Measurements from ENCODE around the gene PNPLA7. TPM values are rescaled to one million over a fixed set of nuclear protein-coding genes. Genes with fewer than 3 reads are reported as not detected.
"Not testable (repeated sequence)": the region's sequence is repeated elsewhere in the genome, so short reads cannot be mapped to it uniquely, and the experiment has no call there.

PNPLA7 gene
- 10 to 100 TPM in 1 of 4 donors, 1 to 10 TPM in 2, under 1 TPM in 1; 0.26 to 25.7 (median 3.4) TPM for total RNA-seq

GRCh38 chr9:137550231-137550621, at the start of gene PNPLA7:
PNPLA7 (minus strand) TSS chr9:137550402; CDS start chr9:137550197, 205 bp downstream.
- H3K27me3 ChIP-seq = no peaks in the 10 kb centered on the region
- H3K4me1 ChIP-seq = peaks cover 0 to 5% of the 10 kb centered on the region in 2 donors
- no peaks in the 10 kb centered on the region for H3K9me3 ChIP-seq
- no peaks in the 10 kb centered on the region for H3K36me3 ChIP-seq
- intact Hi-C loops (cut with DNase I; ENCODE audit: low total_unique reads) = no loop called here
- DNase-seq = peak; percentile 84 to 87
- TF ChIP-seq CTCF (IDR thresholded peaks at IDR 0.05) (no peak), POLR2A (IDR thresholded peaks at IDR 0.05) (peak in 1 of 2 donors; percentile 19)
- peak within 1 kb of the TSS; percentile 86 to 87 for H3K27ac ChIP-seq
- peak within 1 kb of the TSS; percentile 63 to 76 for H3K4me3 ChIP-seq

GRCh38 chr9:137598943-137599342, 48.7 kb upstream of the PNPLA7 start:
- H3K9me3 ChIP-seq = no peaks in the 10 kb centered on the region
- H3K36me3 ChIP-seq = no peaks in the 10 kb centered on the region
- no peaks in the 10 kb centered on the region for H3K4me1 ChIP-seq
- H3K4me3 ChIP-seq = no peak overlapping the region
- TF ChIP-seq POLR2A (IDR thresholded peaks at IDR 0.05) = no peak
- no peak for TF ChIP-seq CTCF (IDR thresholded peaks at IDR 0.05)
- no peak for DNase-seq
- no peaks in the 10 kb centered on the region for H3K27me3 ChIP-seq
- no peak overlapping the region for H3K27ac ChIP-seq
- intact Hi-C loops (cut with DNase I; ENCODE audit: low total_unique reads) = no loop called here

GRCh38 chr9:137596577-137596976, 46.4 kb upstream of the PNPLA7 start:
- H3K4me1 ChIP-seq; intact Hi-C loops (cut with DNase I; ENCODE audit: low total_unique reads); H3K27ac ChIP-seq; H3K36me3 ChIP-seq; H3K4me3 ChIP-seq; H3K27me3 ChIP-seq; H3K9me3 ChIP-seq; DNase-seq: not testable (repeated sequence)

GRCh38 chr9:137593176-137593575, 43.0 kb upstream of the PNPLA7 start:
- Histone ChIP-seq H3K27me3 (no peaks in the 10 kb centered on the region), H3K27ac (no peak overlapping the region), H3K4me1 (peaks cover 0 to 9% of the 10 kb centered on the region in 2 donors), H3K9me3 (no peaks in the 10 kb centered on the region), H3K4me3 (no peak overlapping the region), H3K36me3 (no peaks in the 10 kb centered on the region)
- DNase-seq = no peak
- intact Hi-C loops (cut with DNase I; ENCODE audit: low total_unique reads) = no loop called here
- TF ChIP-seq POLR2A (IDR thresholded peaks at IDR 0.05) = no peak
- no peak for TF ChIP-seq CTCF (IDR thresholded peaks at IDR 0.05)

- no peak for TF ChIP-seq CTCF (IDR thresholded peaks at IDR 0.05)
- TF ChIP-seq POLR2A (IDR thresholded peaks at IDR 0.05) = no peak
- no peak overlapping the region for H3K4me3 ChIP-seq
- DNase-seq = no peak
- H3K36me3 ChIP-seq = no peaks in the 10 kb centered on the region
- intact Hi-C loops (cut with DNase I; ENCODE audit: low total_unique reads) = no loop called here
- H3K9me3 ChIP-seq = no peaks in the 10 kb centered on the region
- no peaks in the 10 kb centered on the region for H3K27me3 ChIP-seq
- peaks cover 0 to 9% of the 10 kb centered on the region in 2 donors for H3K4me1 ChIP-seq
- H3K27ac ChIP-seq = no peak overlapping the region
Observed at GRCh38 chr9:137592767-137593166, 42.6 kb upstream of the PNPLA7 start.
